Tibial nerve (tissue), 4 donors: Measurements from ENCODE around the gene ARHGAP35.

Source experiments
- CTCF ChIP-seq, 5 experiments: fragments of 200-600 bp in 3 of 5; fragments of 450-650 bp in 2 of 5; sonication (generic) in 3 of 5; IDR thresholded peaks; one replicate each; pipeline ENCODE4 v1.5.1; 2016 to 2019; ENCODE audit warnings: antibody characterized with exemption in 5 of 5, mild to moderate bottlenecking in 3 of 5, moderate library complexity in 2 of 5
- EP300 ChIP-seq, 2 donors: sonication (generic); formaldehyde crosslinking; IDR thresholded peaks; one replicate each; pipeline ENCODE4 v1.6.1; 2017; ENCODE audit warnings: antibody characterized with exemption in 2 of 2, mild to moderate bottlenecking in 1 of 2
- POLR2A ChIP-seq, 2 donors: fragments of 450-650 bp; IDR thresholded peaks; one replicate each; pipeline ENCODE4 v1.6.1; 2017; ENCODE audit warnings: antibody characterized with exemption in 2 of 2, mild to moderate bottlenecking in 2 of 2, moderate library complexity in 2 of 2

- TF ChIP-seq CTCF (IDR thresholded peaks at IDR 0.05) (no peak), POLR2A (IDR thresholded peaks at IDR 0.05) (no peak), EP300 (IDR thresholded peaks at IDR 0.05) (no peak)
These were observed 48.6 kb downstream of the ARHGAP35 start for GRCh38 chr19:46909356-46909755.
